CD4-positive, alpha-beta T cell (primary cell): Measurements from ENCODE around the gene STARD3. TPM values are rescaled to one million over a fixed set of nuclear protein-coding genes. Genes with fewer than 3 reads are reported as not detected.

Experiments
- ATAC-seq: fragments of 200-7000 bp; cut with Tn5 transposase; one replicate; pipeline ENCODE4 v1.10.0; 2022; ENCODE audit warnings: mild to moderate bottlenecking; ENCODE audit not compliant: poor library complexity
- CTCF ChIA-PET: fragments of 350-600 bp; sonication (Branson Sonifier 250); formaldehyde crosslinking; loops from one replicate; lab custom pipeline; 2021; ENCODE audit warnings: antibody characterized with exemption, inconsistent platforms; lab: Charles Lee
- POLR2A ChIA-PET: fragments of 350-600 bp; sonication (Branson Sonifier 250); formaldehyde crosslinking; loops from one replicate; lab custom pipeline; 2021; ENCODE audit warnings: antibody characterized with exemption, inconsistent platforms; lab: Charles Lee
- DNase-seq, 14 experiments: peaks; one replicate each; pipeline ENCODE4 v3.0.0-alpha.2; 2013 to 2020; ENCODE audit warnings: mixed read lengths in 2 of 14
- H3K27ac ChIP-seq, 2 donors: one replicate each; pipeline versions ENCODE4 v1.5.1 to v1.7.0; 2013; ENCODE audit warnings: low read length in 2 of 2, low read depth in 1 of 2, mild to moderate bottlenecking in 1 of 2
- H3K27me3 ChIP-seq, 2 experiments: 1 replicate in 1 of 2; 2 replicates in 1 of 2; pipeline versions ENCODE4 v1.6.1 to v1.7.0; 2013; ENCODE audit warnings: low read length in 2 of 2, control low read depth in 1 of 2, mild to moderate bottlenecking in 1 of 2, moderate library complexity in 1 of 2; ENCODE audit not compliant: insufficient read depth in 2 of 2, control insufficient read depth in 1 of 2
- H3K36me3 ChIP-seq: one replicate; pipeline ENCODE4 v1.6.1; 2013; ENCODE audit warnings: low read length, control low read depth; ENCODE audit not compliant: insufficient read depth
- H3K4me1 ChIP-seq: one replicate; pipeline ENCODE4 v1.6.1; 2013; ENCODE audit warnings: low read length, control low read depth; ENCODE audit not compliant: insufficient read depth
- H3K4me3 ChIP-seq: one replicate; pipeline ENCODE4 v1.5.1; 2013; ENCODE audit warnings: mild to moderate bottlenecking, low read length, moderate library complexity
- H3K9me3 ChIP-seq, 2 experiments: 1 replicate in 1 of 2; 2 replicates in 1 of 2; pipeline versions ENCODE4 v1.6.1 to v1.7.0; 2013; ENCODE audit warnings: low read length in 2 of 2, mild to moderate bottlenecking in 2 of 2, control low read depth in 1 of 2, moderate library complexity in 1 of 2; ENCODE audit not compliant: control insufficient read depth in 1 of 2, insufficient read depth in 1 of 2
- H3K27ac Mint-ChIP-seq: one replicate; pipeline ENCODE4 v1.8.0; 2020; ENCODE audit warnings: mixed read lengths
- H3K27me3 Mint-ChIP-seq: one replicate; pipeline ENCODE4 v1.8.0; 2021; ENCODE audit warnings: mixed read lengths
- H3K36me3 Mint-ChIP-seq: one replicate; pipeline ENCODE4 v1.8.0; 2021; ENCODE audit warnings: low read depth, mixed read lengths
- H3K4me1 Mint-ChIP-seq: one replicate; pipeline ENCODE4 v1.8.0; 2021; ENCODE audit warnings: low read depth, mixed read lengths
- H3K4me3 Mint-ChIP-seq: one replicate; pipeline ENCODE4 v1.8.0; 2020; ENCODE audit warnings: mild to moderate bottlenecking, mixed read lengths
- H3K9me3 Mint-ChIP-seq: one replicate; pipeline ENCODE4 v1.8.0; 2020; ENCODE audit warnings: mixed read lengths
- CTCF ChIP-seq: fragments of 200-600 bp; IDR thresholded peaks from one replicate; pipeline ENCODE4 v1.8.0; 2022; ENCODE audit warnings: antibody characterized with exemption, mild to moderate bottlenecking
- intact Hi-C, 2 experiments: fragments of 100-400 bp; cut with DNase I in 1 of 2; cut with micrococcal nuclease in 1 of 2; formaldehyde crosslinking; loops; one replicate each; pipeline versions ENCODE4 v1.15.1 to v1.9.0; 2023 to 2025; cut with DNase I, micrococcal nuclease
- total RNA-seq, 174 experiments: library from RNA in 2 of 174; stranded (reverse) in 2 of 174; gene quantifications; one replicate each; pipeline ENCODE4 v1.2.3 and lab custom pipeline; 2021 to 2026

STARD3 gene
- total RNA-seq, 2 experiments from 2014 or later: 96.5 to 99.9 TPM

DNA sequence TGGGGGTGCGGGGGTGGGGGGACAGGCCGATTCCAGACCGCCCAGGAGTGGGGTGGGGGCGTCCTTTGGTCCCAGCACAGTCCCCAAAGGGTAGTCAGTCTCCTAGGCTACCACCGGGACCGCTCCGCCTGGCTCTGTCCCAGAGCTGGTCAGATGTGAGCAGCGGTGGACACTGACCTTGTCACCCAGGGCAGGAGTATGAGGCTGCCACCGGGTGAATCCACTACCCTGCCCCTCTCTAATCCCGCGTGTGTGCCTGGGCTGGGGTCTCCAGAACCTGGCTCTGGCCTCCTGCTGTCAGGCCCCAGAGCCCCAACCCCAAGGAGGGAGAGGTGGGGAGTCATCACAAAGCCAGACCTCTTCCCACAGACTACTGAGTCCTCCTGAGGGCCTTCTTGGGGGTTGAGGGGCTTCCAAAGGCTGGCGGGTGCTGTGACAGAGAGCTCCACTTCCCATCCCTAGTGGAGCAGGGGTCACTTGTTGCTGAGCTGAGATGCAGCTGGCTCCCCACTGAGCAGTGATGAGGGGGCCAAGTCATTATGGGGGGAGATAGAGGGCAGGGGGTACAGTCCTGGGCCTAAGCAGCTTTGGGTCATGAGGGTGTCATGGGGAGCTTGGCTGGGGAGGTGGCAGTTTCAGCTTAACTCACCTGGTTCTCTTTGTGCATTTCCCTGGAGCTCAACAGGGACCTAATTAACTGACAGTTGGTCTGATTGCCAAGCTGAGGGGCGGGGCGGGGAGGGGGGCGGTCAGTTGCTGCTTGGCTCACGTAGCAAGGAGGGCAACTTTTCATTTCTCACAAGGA is 9.0 kb upstream of the STARD3 start:
- no peaks in the 10 kb centered on the region for H3K36me3 ChIP-seq
- peaks cover 28% of the 10 kb centered on the region for H3K4me1 Mint-ChIP-seq
- DNase-seq (no peak), ATAC-seq (no peak)
- H3K9me3 ChIP-seq: peaks cover 0 to 7% of the 10 kb centered on the region in 2 experiments
- H3K27ac ChIP-seq: no peak overlapping the region
- no peaks in the 10 kb centered on the region for H3K36me3 Mint-ChIP-seq
- H3K27me3 Mint-ChIP-seq: peaks cover 53% of the 10 kb centered on the region
- no peaks in the 10 kb centered on the region for H3K9me3 Mint-ChIP-seq
- intact Hi-C loops: loop anchor here in 1 of 2 experiments (10.0 kb wide), 1 partner anchor 237 kb away; the partner anchor contains the start of genes IKZF3 and ZPBP2
- peaks cover 30% of the 10 kb centered on the region for H3K4me1 ChIP-seq
- ChIA-PET CTCF (interaction anchor here (0.7 kb wide), 1 partner anchor 26 kb away, joined by 3 read pairs; no protein-coding TSS in a partner anchor), POLR2A (interaction anchor here (1.1 kb wide), 1 partner anchor 9 kb away, joined by 5 read pairs; the partner anchor contains the start of gene STARD3)
- H3K27ac Mint-ChIP-seq: no peak overlapping the region
- no peak overlapping the region for H3K4me3 Mint-ChIP-seq
- no peak overlapping the region for H3K4me3 ChIP-seq
- H3K27me3 ChIP-seq: peaks cover 30 to 40% of the 10 kb centered on the region in 2 experiments
- TF ChIP-seq CTCF: no peak

- Histone ChIP-seq H3K4me1 (peaks cover 21% of the 10 kb centered on the region), H3K36me3 (no peaks in the 10 kb centered on the region), H3K4me3 (no peak overlapping the region), H3K9me3 (peaks cover 0 to 7% of the 10 kb centered on the region in 2 experiments), H3K27ac (no peak overlapping the region), H3K27me3 (peaks cover 30 to 42% of the 10 kb centered on the region in 2 experiments)
- Mint-ChIP-seq H3K4me1 (peaks cover 20% of the 10 kb centered on the region), H3K4me3 (no peak overlapping the region), H3K27me3 (peaks cover 47% of the 10 kb centered on the region), H3K36me3 (no peaks in the 10 kb centered on the region), H3K27ac (no peak overlapping the region), H3K9me3 (no peaks in the 10 kb centered on the region)
- ChIA-PET POLR2A (interaction anchor here (0.6 to 1.1 kb wide), 2 partner anchors 9 to 177 kb away, joined by 3 to 5 read pairs; partner anchors contain the start of gene STARD3), CTCF (interaction anchor here (0.7 kb wide), 1 partner anchor 25 kb away, joined by 3 read pairs; no protein-coding TSS in a partner anchor)
- DNase-seq (no peak), ATAC-seq (no peak)
- TF ChIP-seq CTCF: no peak
- intact Hi-C loops: loop anchor here in 1 of 2 experiments (10.0 kb wide), 1 partner anchor 236 kb away; the partner anchor contains the start of genes IKZF3 and ZPBP2
Observed at GRCh38 chr17:39628655-39629493, 8.1 kb upstream of the STARD3 start.

- CTCF ChIA-PET: no interaction called here
Observed at GRCh38 chr17:39629494-39629880, 7.5 kb upstream of the STARD3 start.

More at GRCh38 chr17:39629494-39629880, 7.5 kb upstream of the STARD3 start:
- H3K4me3 Mint-ChIP-seq: no peak overlapping the region
- H3K4me3 ChIP-seq: no peak overlapping the region
- H3K4me1 Mint-ChIP-seq: peaks cover 23% of the 10 kb centered on the region
- no peak for ATAC-seq
- peaks cover 30 to 42% of the 10 kb centered on the region in 2 experiments for H3K27me3 ChIP-seq
- no peak overlapping the region for H3K27ac Mint-ChIP-seq
- intact Hi-C loops: loop anchor here in 1 of 2 experiments (10.0 kb wide), 1 partner anchor 235 kb away; the partner anchor contains the start of genes IKZF3 and ZPBP2
- peaks cover 26% of the 10 kb centered on the region for H3K4me1 ChIP-seq
- no peaks in the 10 kb centered on the region for H3K36me3 Mint-ChIP-seq
- DNase-seq: no peak
- H3K9me3 Mint-ChIP-seq: no peaks in the 10 kb centered on the region
- H3K9me3 ChIP-seq: peaks cover 0 to 7% of the 10 kb centered on the region in 2 experiments
- H3K27me3 Mint-ChIP-seq: peaks cover 47% of the 10 kb centered on the region
- no peak overlapping the region for H3K27ac ChIP-seq
- no peaks in the 10 kb centered on the region for H3K36me3 ChIP-seq
- POLR2A ChIA-PET: interaction anchor here (0.6 to 1.6 kb wide), 2 partner anchors 101 to 176 kb away, joined by 3 read pairs; partner anchors contain the start of gene MIEN1
- TF ChIP-seq CTCF: no peak
